ENCODE measurements around the gene CLIC4. TPM values are rescaled to one million over a fixed set of nuclear protein-coding genes. Genes with fewer than 3 reads are reported as not detected.

The CLIC4 gene
- total and polyA plus RNA-seq, 9 of the 15 experiments (the other 6 are each of a cell fraction or from before 2014, with no cell fraction given) = 16.0 to 67.5 (median 38.4) TPM

- peak; percentile 78 for TF ChIP-seq DPF2 (IDR thresholded peaks at IDR 0.05)
- TF ChIP-seq ZNF551 (CRISPR knock-in tag; IDR thresholded peaks at IDR 0.05) = no peak
- TF ChIP-seq ZNF316 (IDR thresholded peaks at IDR 0.05) = peak; percentile 41; the same call in 1 of the 2 replicates
- no peak for TF ChIP-seq TBL1XR1 (IDR thresholded peaks at IDR 0.05; ENCODE audit: low read length in 2 of 2)
- TF ChIP-seq ZNF318 (IDR thresholded peaks at IDR 0.05; ENCODE audit: borderline replicate concordance in 1 of 2, low read depth in 1 of 2) = no peak
- no peak for TF ChIP-seq SIX5 (IDR thresholded peaks at IDR 0.05; ENCODE audit: borderline replicate concordance in 1 of 2, insufficient read depth in 1 of 2, low read depth in 1 of 2, low read length in 2 of 2)
- TF ChIP-seq NBN (IDR thresholded peaks at IDR 0.05; ENCODE audit: low read depth) = no peak
- TF ChIP-seq HDAC1 (IDR thresholded peaks at IDR 0.05) = peak in 1 of 2 experiments; percentile 47; a peak in 1 of 4 replicates
- TF ChIP-seq SREBF2 (CRISPR knock-in tag; IDR thresholded peaks at IDR 0.05) = no peak
- TF ChIP-seq CGGBP1 (CRISPR knock-in tag; IDR thresholded peaks at IDR 0.05) = no peak
- TF ChIP-seq ZNF23 (CRISPR knock-in tag; IDR thresholded peaks at IDR 0.05) = no peak
- no peak for TF ChIP-seq ZNF436 (CRISPR knock-in tag; IDR thresholded peaks at IDR 0.05)
- TF ChIP-seq MTA1 (IDR thresholded peaks at IDR 0.05; ENCODE audit: borderline replicate concordance) = 0 out of 2 replicates have a peak, but pooled peaks have one; percentile 32
- 0 out of 2 replicates have a peak, but pooled peaks have one; percentile 73 for TF ChIP-seq HLTF (IDR thresholded peaks at IDR 0.05)
- TF ChIP-seq BRCA1 (IDR thresholded peaks at IDR 0.05) = no peak
- TF ChIP-seq BRCA1 (CRISPR knock-in tag; IDR thresholded peaks at IDR 0.05) = 0 out of 2 replicates have a peak, but pooled peaks have one; percentile 69
- peak; percentile 36; the same call in 1 of the 2 replicates for TF ChIP-seq SMARCA4 (IDR thresholded peaks at IDR 0.05)
- no peak for TF ChIP-seq ZNF830 (CRISPR knock-in tag; IDR thresholded peaks at IDR 0.05)
- TF ChIP-seq NR0B1 (IDR thresholded peaks at IDR 0.05; ENCODE audit: partially characterized antibody) = no peak
These were observed 2.9 kb upstream of the CLIC4 start (continued) for GRCh38 chr1:24742090-24742938.

All from K562 (cell line).